IPS-NIHi11 (cell line): ENCODE results near the gene EEFSEC.

Experiments used
- DNase-seq: peaks from one replicate; pipeline ENCODE4 v3.0.0; 2012; ENCODE audit warnings: mixed read lengths, low spot score

Gene EEFSEC

GRCh38 chr3:128273109-128273840 is 120.0 kb downstream of the EEFSEC start:
- no peak for DNase-seq

DNA sequence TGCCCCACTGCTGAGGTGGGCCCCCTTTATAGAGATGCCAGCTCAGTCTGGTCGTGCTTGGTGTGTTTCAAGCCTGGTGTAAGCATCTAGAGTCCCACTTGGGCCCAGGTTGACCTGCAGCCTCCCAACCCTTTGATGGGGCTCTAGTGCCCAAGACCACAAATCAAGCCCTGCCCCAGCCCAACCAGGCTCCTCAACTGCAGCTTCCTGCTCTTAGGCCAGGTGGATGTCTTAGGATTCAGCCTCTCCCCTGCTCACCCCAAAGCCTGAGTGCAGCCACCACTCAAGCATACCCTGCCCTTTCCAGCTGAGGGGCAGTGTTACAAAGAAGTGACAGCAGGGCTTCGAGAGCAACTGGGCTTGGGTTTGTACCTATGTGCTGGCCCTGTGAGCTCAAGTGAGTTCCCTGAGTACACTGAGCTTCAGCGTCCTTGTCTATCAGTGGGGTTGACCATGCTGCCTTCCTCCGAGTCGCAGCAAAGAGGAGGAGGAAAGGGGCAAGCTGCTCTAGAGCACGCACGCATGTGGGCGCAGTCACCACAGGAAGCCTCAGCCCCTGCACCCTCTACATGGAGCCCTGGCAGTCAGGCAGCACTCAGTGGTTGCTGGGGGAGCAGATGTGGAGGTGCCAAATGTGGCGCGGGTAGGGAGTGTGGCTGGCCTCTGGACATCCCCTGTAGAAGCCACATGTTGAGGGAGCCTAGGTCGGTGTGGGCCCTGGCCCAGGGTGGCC is 120.7 kb downstream of the EEFSEC start:
- DNase-seq: no peak

DNA sequence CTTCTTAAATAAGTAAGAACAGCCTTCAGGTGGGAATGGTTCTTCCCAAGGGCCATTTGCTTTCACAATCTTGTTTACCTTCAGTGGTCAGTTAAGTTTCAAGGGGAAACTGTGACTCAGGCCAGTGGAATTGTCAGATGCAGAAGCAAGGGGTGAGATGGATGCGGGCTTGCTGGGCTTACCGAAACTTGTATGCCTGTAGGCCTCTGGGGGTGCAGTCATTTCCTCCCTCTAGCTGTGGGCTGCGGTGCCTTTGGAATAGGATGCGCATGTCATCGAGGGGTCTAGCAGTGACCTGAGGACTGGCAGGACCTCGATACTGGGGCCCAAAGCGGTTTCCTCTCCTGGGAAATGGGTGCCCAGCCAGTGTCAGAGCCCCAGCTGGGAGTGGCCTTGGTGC is 121.6 kb downstream of the EEFSEC start:
- DNase-seq: peak; percentile 47

DNA sequence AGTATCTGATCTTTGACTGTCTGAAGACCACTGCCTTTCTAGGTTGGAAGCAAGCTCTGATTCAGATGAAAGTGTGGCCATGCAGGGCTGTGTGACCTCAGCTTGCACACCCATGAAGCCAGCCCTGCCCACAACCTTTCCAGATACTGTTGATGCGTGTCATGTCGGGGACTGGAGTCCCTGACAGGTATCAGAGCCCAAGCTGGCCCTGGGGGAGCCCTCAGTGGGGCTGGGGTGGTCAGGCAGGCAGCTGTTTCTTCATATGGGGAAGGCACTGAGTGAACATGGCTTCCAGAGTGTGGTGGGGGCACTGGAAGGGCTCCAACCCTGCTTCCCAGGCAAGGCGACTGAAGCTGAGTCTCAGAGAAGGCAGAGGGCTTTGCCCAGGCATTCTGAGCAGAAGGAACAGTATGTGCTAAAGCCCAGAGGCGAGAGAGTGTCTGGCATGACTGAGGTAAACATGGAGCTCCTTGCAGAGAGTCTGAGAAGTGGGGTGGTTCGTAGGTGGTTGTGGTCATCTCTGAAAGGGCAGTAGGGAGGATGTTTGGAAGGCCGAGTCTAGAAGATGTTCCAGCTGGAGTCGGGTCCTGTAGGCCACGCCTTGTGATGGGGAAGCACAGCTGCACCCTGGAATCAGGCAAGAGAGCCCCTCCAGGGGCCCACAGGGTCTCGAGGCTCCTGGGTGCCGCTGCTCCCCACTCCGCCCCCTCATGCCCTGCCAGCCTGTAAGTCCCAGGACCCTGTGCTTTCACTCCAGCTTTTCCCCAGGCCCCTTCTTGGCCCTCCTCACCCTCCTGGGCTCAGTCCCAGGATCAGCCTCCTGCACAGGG is 122.2 kb downstream of the EEFSEC start:
- DNase-seq: no peak

- no peak for DNase-seq
These were observed 122.8 kb downstream of the EEFSEC start for GRCh38 chr3:128276146-128276435.

GRCh38 chr3:128276577-128277183 is 123.4 kb downstream of the EEFSEC start:
- DNase-seq: no peak

- peak; percentile 46 for DNase-seq
These were observed 124.2 kb downstream of the EEFSEC start for GRCh38 chr3:128277378-128278069.

DNA sequence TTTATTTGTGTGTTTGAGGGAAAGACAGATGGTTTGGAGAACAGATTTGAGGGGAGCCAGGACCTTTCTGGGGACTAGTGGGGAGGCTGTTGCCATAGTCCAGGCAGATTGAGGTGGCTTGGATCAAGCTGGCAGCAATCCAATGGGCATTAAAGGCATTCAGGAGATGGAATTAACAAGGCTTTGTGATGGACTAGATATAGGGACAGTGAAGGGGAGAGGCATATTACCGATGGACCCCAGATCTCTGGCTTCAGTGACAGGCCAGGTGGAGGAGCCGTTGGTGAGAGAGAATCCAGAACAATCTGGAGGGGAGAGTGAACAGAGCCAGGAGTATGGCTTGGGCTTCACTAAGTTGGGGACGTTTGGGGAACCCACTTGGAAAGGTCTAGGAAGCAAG is 124.8 kb downstream of the EEFSEC start:
- DNase-seq: no peak

DNA sequence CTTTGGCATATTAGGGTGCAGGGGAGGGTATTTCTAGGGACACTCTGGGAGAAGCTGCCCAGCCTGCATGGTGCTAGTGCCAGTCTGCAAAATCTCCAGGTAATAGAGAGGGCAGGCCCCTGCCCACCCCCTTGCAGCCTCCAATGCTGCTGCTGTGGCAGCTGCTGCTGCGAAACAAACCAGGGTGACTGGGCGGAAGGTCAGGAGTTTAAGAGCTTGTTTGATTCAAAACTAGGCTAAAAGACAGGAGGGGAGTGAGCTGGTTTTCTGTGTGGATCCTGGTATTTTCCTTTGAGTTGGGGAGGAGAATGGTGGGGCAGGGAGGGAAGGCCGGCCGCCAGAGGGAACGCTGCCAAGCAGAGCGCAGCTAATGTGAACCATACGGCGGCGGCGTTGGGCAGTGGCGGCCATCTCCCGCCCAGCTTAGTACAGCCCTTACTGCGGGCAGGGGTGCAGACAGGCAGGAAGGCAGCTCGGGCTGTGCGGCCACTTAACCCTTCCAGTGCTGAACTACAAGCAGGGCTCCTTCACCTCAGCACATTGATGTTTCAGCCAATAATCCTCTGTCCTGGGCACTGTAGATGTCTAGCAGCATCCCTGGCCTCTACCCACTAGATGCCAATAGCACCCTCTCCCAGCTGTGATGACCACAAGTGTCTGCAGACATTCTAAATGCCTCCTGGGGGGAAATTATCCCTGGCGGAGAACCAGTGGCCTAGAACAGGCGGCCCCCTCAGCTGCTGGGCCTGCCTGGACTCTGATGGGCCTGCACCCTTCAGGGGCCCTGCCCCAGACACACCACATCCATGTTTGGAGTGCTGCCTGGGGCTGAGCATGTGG is 125.7 kb downstream of the EEFSEC start:
- peak; percentile 54 for DNase-seq

DNA sequence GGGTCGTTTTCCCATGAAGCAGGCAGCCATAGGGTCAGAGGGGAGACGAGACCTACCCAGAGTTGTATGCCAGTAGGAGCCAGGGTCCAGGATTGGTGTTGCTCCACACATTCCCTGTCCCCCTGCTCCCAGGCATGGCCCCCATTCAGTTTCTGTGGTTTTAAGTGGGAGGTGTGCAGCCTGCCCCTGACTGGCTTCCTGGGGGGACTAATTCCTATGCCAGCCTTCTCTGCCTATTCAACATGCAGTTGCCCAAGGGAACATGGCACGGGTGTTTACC is 126.3 kb downstream of the EEFSEC start:
- no peak for DNase-seq

- DNase-seq: peak; percentile 75
These were observed 127.3 kb downstream of the EEFSEC start for GRCh38 chr3:128280481-128281052.

- DNase-seq: no peak
These were observed 127.8 kb downstream of the EEFSEC start for GRCh38 chr3:128281056-128281455.

GRCh38 chr3:128281461-128282367 is 128.4 kb downstream of the EEFSEC start:
- DNase-seq: no peak

DNA sequence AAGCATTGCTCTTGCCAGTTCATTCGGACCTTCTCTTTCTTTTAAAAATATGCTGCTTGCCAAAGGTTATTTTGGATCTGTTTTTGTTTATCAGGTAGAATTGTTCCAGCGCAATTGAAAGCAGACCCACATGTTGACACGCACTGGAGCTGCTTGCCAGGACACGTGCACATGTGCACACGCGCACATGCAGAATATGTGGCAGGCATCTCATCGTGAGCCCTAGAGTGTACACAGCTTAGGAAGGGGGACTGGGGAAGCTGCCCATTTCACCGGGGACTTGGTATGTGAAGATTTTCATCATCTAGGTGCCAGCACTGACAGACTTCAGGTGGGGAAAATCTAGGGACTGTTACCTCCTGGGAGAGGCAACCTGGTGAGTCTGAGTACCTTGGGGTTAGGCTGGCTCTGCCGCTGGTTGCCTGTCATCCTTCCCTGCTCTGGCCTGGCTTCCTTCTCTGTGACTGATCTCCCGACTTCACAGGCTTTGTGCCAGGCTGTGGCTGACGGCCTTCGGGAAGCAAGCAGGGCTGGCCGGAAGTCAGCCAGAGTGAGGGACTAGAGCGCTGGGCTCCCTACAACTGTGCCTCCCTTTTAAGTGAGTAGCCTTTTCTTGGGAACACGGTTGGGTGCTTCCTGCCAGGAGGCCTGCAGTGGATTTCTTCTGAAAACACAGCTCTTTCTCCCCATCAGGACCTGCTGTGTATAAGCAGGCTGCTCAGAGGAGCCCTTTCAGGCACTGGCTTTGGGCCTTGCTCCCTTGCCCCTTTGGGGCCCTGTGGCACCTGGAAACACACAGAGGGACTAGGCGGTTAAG is 129.3 kb downstream of the EEFSEC start:
- DNase-seq: no peak

DNA sequence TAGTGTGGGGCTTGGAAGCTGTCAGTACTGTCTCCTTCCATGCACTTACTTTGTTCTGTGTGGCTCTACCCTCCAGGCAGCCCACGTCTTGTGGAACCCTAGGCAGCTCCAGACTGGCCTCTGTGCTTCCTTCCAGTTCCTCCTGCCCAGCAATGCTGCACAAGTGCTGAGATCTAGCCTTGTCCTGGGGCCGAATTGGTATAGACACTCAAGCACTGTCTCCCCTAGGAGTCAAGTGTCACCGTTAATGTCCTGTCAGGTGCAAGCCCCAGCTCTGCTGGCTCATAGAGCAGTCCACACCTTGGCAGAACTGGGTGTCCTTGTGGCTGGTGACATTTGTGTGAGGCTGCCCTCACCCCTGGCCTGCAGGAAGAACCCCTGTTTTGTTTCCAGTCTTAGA is 130.1 kb downstream of the EEFSEC start:
- no peak for DNase-seq

DNA sequence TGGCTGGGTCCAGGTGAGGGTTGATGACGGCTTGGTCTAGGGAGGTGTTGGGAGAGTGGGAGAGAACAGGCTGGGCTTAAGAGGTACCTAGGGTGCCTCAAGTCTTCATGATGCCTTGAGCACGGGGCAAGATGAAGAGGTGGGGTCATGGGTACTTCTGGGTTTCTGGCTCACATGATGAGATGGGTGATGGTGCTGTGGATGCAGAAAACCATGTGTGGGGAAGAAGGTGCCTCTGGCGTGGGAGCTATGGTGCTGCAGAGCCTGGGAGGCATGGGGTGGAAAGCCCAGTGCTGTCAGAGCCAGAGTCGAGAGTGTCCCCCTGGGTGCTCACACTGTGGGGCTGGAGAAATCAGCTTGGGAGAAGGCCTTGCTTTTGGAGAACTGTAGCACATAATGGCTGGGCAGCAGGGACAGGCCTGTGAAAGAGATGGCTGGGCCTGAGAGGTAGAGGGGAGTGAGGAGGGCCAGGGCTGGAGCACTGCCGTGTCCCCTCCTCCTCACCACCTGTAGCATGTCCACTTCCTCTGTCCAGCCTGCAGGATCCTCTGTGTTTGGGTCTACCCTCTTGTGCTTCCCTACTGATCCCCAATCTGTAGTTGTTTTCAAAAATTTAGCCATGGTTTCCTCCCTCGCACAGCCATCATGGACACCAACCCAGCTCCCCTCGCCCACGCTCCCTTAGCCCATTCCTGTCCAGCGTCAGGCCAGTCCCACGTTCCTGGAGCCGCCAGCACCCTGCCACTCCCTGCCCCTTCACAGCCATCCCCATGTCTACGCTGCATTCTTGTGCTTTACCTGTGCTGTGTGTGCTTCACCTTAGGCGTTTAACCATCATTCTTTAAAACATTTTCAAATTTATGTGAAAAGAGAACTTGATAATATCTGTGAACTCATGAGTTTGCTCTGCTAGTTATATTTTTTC is 132.0 kb downstream of the EEFSEC start:
- no peak for DNase-seq

- no peak for DNase-seq
These were observed 132.7 kb downstream of the EEFSEC start for GRCh38 chr3:128285967-128286321.

DNA sequence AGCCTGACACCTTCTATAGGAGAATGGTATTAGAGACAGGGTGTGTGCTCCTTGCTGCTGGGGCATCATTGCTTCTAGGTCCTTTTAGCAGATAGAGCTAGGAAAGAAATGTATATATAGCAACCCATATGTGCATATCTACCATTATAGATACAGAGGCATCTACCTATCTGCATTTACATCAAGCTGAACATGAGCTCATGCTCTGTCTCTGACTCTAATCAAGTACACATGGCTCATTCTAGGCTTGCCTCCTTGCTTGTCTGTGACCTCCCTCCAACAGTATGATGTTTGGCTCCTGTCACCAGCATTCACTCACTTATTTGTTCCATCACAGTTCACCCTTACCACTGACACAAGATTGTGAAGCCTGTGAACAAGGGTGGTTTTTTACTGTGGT is 133.4 kb downstream of the EEFSEC start:
- DNase-seq: no peak
